OCI-LY1 (cell line): ENCODE data around the gene DECR2.

Experiments
- H2AFZ ChIP-seq: fragments of 200-600 bp; sonication (generic), shearing (Covaris generic); 2 replicates; pipeline ENCODE4 v1.6.0; 2014; ENCODE audit warnings: antibody characterized with exemption, mild to moderate bottlenecking, low read length
- H3F3A ChIP-seq: fragments of 200-600 bp; sonication (generic), shearing (Covaris generic); 2 replicates; pipeline ENCODE4 v1.6.0; 2014; ENCODE audit warnings: mild to moderate bottlenecking, antibody characterized with exemption, low read length, moderate library complexity; ENCODE audit not compliant: insufficient read depth
- H3K27ac ChIP-seq: fragments of 200-600 bp; sonication (generic); 2 replicates; pipeline ENCODE4 v1.5.1; 2014; ENCODE audit warnings: low read length, mixed run types, mild to moderate bottlenecking, low read depth; ENCODE audit not compliant: poor library complexity, severe bottlenecking
- H3K27me3 ChIP-seq: fragments of 200-600 bp; sonication (generic); 2 replicates; pipeline ENCODE4 v1.6.0; 2014; ENCODE audit warnings: antibody characterized with exemption, mild to moderate bottlenecking, low read length, moderate library complexity; ENCODE audit not compliant: insufficient read depth
- H3K36me3 ChIP-seq: fragments of 200-600 bp; sonication (generic); 2 replicates; pipeline ENCODE4 v1.6.1; 2014; ENCODE audit warnings: mild to moderate bottlenecking, antibody characterized with exemption, low read length, moderate library complexity, mixed read lengths; ENCODE audit not compliant: insufficient read depth
- H3K4me1 ChIP-seq: fragments of 200-600 bp; sonication (generic); 2 replicates; pipeline ENCODE4 v1.5.1; 2014; ENCODE audit warnings: mild to moderate bottlenecking, low read length, moderate library complexity; ENCODE audit not compliant: insufficient read depth, severe bottlenecking
- H3K4me2 ChIP-seq: fragments of 200-600 bp; sonication (generic), shearing (Covaris generic); 2 replicates; pipeline ENCODE4 v1.6.1; 2014; ENCODE audit warnings: low read length
- H3K4me3 ChIP-seq: fragments of 200-600 bp; sonication (generic); 2 replicates; pipeline ENCODE4 v1.5.1; 2014; ENCODE audit warnings: low read length, low read depth, mild to moderate bottlenecking, mixed read lengths; ENCODE audit not compliant: poor library complexity, severe bottlenecking
- H3K79me2 ChIP-seq: fragments of 200-600 bp; shearing (Covaris generic); 2 replicates; pipeline ENCODE4 v1.6.1; 2016; ENCODE audit warnings: mixed run types, low read length, mixed read lengths; ENCODE audit not compliant: insufficient read depth
- H3K9ac ChIP-seq: fragments of 200-600 bp; sonication (generic), shearing (Covaris generic); 2 replicates; pipeline ENCODE4 v1.6.1; 2014; ENCODE audit warnings: mild to moderate bottlenecking, low read length, mixed read lengths
- H3K9me2 ChIP-seq: fragments of 200-600 bp; sonication (generic), shearing (Covaris generic); 2 replicates; pipeline ENCODE4 v1.6.1; 2014; ENCODE audit warnings: low read depth, mild to moderate bottlenecking, low read length, mixed read lengths
- H3K9me3 ChIP-seq: fragments of 200-600 bp; shearing (Covaris generic); 2 replicates; pipeline ENCODE4 v1.6.1; 2014; ENCODE audit warnings: low read length, mixed read lengths
- H4K20me1 ChIP-seq: fragments of 200-600 bp; sonication (generic), shearing (Covaris generic); 2 replicates; pipeline ENCODE4 v1.6.0; 2016; ENCODE audit warnings: mild to moderate bottlenecking, low read length; ENCODE audit not compliant: insufficient read depth
- CTCF ChIP-seq: fragments of 200-600 bp; sonication (generic), shearing (Covaris generic); IDR thresholded peaks from 2 replicates; pipeline ENCODE4 v1.5.1; 2017; ENCODE audit warnings: mild to moderate bottlenecking, antibody characterized with exemption, low read length, moderate library complexity, mixed read lengths
- EZH2 ChIP-seq: fragments of 200-600 bp; sonication (generic), shearing (Covaris generic); IDR thresholded peaks from 2 replicates; pipeline ENCODE4 v1.8.0; 2017; ENCODE audit warnings: borderline replicate concordance, mixed run types, mild to moderate bottlenecking, antibody characterized with exemption, low read length, moderate library complexity, mixed read lengths

DECR2 gene

GRCh38 chr16:375212-375611, 26.5 kb upstream of the DECR2 start:
- Histone ChIP-seq H3K79me2 (no peaks in the 10 kb centered on the region), H3K4me1 (peaks cover 7% of the 10 kb centered on the region), H3K36me3 (peaks cover 39% of the 10 kb centered on the region), H2AFZ (no peak overlapping the region), H3K9me3 (no peaks in the 10 kb centered on the region), H3K27me3 (no peaks in the 10 kb centered on the region), H3K4me2 (no peak overlapping the region), H3K9ac (no peak overlapping the region), H3K9me2 (no peaks in the 10 kb centered on the region), H3K4me3 (no peak overlapping the region), H3F3A (no peaks in the 10 kb centered on the region), H3K27ac (no peak overlapping the region), H4K20me1 (no peaks in the 10 kb centered on the region)
- TF ChIP-seq CTCF (no peak), EZH2 (no peak)

DNA sequence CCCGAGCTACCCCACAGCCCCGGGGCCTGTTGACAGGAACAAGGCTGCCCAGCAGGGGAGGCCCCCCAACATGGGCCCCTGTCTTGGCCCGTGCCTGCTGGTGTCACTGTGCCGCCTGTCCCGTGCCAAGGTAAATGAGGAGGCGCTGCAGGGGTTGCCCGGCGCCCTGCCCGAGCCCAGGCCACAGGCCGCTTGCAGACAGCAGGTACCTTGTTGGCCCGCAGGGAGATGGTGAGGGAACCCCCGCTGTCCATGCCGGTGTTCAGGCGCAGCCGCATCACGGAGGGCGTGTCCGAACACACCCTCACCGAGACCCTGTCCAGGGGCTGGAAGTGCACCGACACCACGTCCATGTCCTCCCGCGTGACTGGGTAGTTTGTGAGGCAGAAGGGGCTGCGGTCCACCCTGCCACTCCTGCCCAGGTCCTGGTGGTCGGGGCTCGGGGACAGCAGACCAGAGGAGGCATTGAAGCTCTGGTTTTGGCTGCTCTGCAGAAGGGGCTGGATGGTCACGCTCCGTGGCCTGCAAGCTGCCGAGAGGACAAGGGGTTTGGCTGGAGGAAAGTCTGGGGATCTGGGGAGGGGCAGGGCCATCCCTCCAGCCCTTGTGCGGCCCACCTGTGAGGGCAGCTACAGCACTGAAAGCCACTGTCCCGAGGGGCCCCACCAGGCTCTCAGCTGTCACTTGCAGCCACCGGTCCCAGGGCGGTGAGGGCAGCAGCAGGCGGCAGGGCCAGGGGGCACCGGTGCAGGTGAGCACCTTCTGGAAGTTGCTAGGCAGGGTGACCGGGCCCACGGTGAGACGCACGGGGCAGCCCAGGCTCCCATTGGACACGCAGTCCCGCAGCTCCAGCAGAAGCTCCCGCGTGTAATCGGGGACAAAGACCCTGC, 25.5 kb upstream of the DECR2 start:
- Histone ChIP-seq H3K9me2 (no peaks in the 10 kb centered on the region), H3K79me2 (no peaks in the 10 kb centered on the region), H3K4me3 (no peak overlapping the region), H3K4me1 (peaks cover 9% of the 10 kb centered on the region), H3F3A (no peaks in the 10 kb centered on the region), H3K9me3 (no peaks in the 10 kb centered on the region), H3K27ac (no peak overlapping the region), H3K36me3 (peaks cover 39% of the 10 kb centered on the region), H4K20me1 (no peaks in the 10 kb centered on the region), H3K4me2 (no peak overlapping the region), H3K27me3 (no peaks in the 10 kb centered on the region), H2AFZ (no peak overlapping the region), H3K9ac (no peak overlapping the region)
- TF ChIP-seq EZH2 (no peak), CTCF (no peak)

GRCh38 chr16:376817-377418, 24.8 kb upstream of the DECR2 start:
- Histone ChIP-seq H3F3A (no peaks in the 10 kb centered on the region), H3K27me3 (no peaks in the 10 kb centered on the region), H3K9ac (no peak overlapping the region), H3K4me2 (no peak overlapping the region), H3K27ac (no peak overlapping the region), H3K4me3 (no peak overlapping the region), H2AFZ (no peak overlapping the region), H3K4me1 (peaks cover 9% of the 10 kb centered on the region), H3K9me2 (no peaks in the 10 kb centered on the region), H4K20me1 (no peaks in the 10 kb centered on the region), H3K9me3 (no peaks in the 10 kb centered on the region), H3K79me2 (no peaks in the 10 kb centered on the region), H3K36me3 (peaks cover 32% of the 10 kb centered on the region)
- TF ChIP-seq EZH2: no peak
- no peak for TF ChIP-seq CTCF
